ENCODE data around the gene RIN1.

Gene RIN1

GRCh38 chr11:66366844-66367477, 30.7 kb upstream of the RIN1 start:
- FAIRE-seq (no peak), DNase-seq (ENCODE audit: insufficient read length, low spot score) (no peak)
- TF ChIP-seq POLR2A (IDR thresholded peaks at IDR 0.05; ENCODE audit: low read depth, low read length), result no peak
- TF ChIP-seq TAF1 (IDR thresholded peaks at IDR 0.05; ENCODE audit: low read depth, low read length), result no peak
- no peak for TF ChIP-seq PAX5 (IDR thresholded peaks at IDR 0.05; ENCODE audit: insufficient read depth, low read length, severe bottlenecking)
- no peak for TF ChIP-seq POLR2AphosphoS5 (IDR thresholded peaks at IDR 0.05; ENCODE audit: low read depth, low read length)
- no peak for TF ChIP-seq POU2F2 (IDR thresholded peaks at IDR 0.05; ENCODE audit: low read depth, low read length)
- no peak for TF ChIP-seq SPI1 (IDR thresholded peaks at IDR 0.05; ENCODE audit: low read depth, low read length)

- no peak for DNase-seq (ENCODE audit: insufficient read length, low spot score)
- no peak for TF ChIP-seq TAF1 (IDR thresholded peaks at IDR 0.05; ENCODE audit: low read depth, low read length)
- TF ChIP-seq PAX5 (IDR thresholded peaks at IDR 0.05; ENCODE audit: insufficient read depth, low read length, severe bottlenecking), result no peak
- TF ChIP-seq SPI1 (IDR thresholded peaks at IDR 0.05; ENCODE audit: low read depth, low read length), result no peak
- no peak for TF ChIP-seq POLR2A (IDR thresholded peaks at IDR 0.05; ENCODE audit: low read depth, low read length)
- TF ChIP-seq POU2F2 (IDR thresholded peaks at IDR 0.05; ENCODE audit: low read depth, low read length), result no peak
- no peak for TF ChIP-seq POLR2AphosphoS5 (IDR thresholded peaks at IDR 0.05; ENCODE audit: low read depth, low read length)
- FAIRE-seq, result no peak
Measured at GRCh38 chr11:66365711-66366619, 29.7 kb upstream of the RIN1 start.

- DNase-seq (ENCODE audit: insufficient read length, low spot score) (no peak), FAIRE-seq (no peak)
- TF ChIP-seq SPI1 (IDR thresholded peaks at IDR 0.05; ENCODE audit: low read depth, low read length), result no peak
- TF ChIP-seq POU2F2 (IDR thresholded peaks at IDR 0.05; ENCODE audit: low read depth, low read length), result no peak
- TF ChIP-seq POLR2AphosphoS5 (IDR thresholded peaks at IDR 0.05; ENCODE audit: low read depth, low read length), result no peak
- no peak for TF ChIP-seq TAF1 (IDR thresholded peaks at IDR 0.05; ENCODE audit: low read depth, low read length)
- no peak for TF ChIP-seq PAX5 (IDR thresholded peaks at IDR 0.05; ENCODE audit: insufficient read depth, low read length, severe bottlenecking)
- TF ChIP-seq POLR2A (IDR thresholded peaks at IDR 0.05; ENCODE audit: low read depth, low read length), result no peak
Measured at GRCh38 chr11:66365166-66365565, 28.9 kb upstream of the RIN1 start.

- peak; percentile 38 for FAIRE-seq
Measured at GRCh38 chr11:66363805-66364535, 27.7 kb upstream of the RIN1 start.

GRCh38 chr11:66363187-66363601, 27.0 kb upstream of the RIN1 start:
- DNase-seq (ENCODE audit: insufficient read length, low spot score) (no peak), FAIRE-seq (no peak)
- TF ChIP-seq TAF1 (IDR thresholded peaks at IDR 0.05; ENCODE audit: low read depth, low read length) (no peak), POLR2A (IDR thresholded peaks at IDR 0.05; ENCODE audit: low read depth, low read length) (no peak), PAX5 (IDR thresholded peaks at IDR 0.05; ENCODE audit: insufficient read depth, low read length, severe bottlenecking) (no peak), POLR2AphosphoS5 (IDR thresholded peaks at IDR 0.05; ENCODE audit: low read depth, low read length) (no peak), POU2F2 (IDR thresholded peaks at IDR 0.05; ENCODE audit: low read depth, low read length) (no peak), SPI1 (IDR thresholded peaks at IDR 0.05; ENCODE audit: low read depth, low read length) (no peak)

More at GRCh38 chr11:66363805-66364535, 27.7 kb upstream of the RIN1 start:
- peak; percentile 5; the same call in 1 of the 2 replicates for TF ChIP-seq POLR2A (IDR thresholded peaks at IDR 0.05; ENCODE audit: low read depth, low read length)
- no peak for TF ChIP-seq PAX5 (IDR thresholded peaks at IDR 0.05; ENCODE audit: insufficient read depth, low read length, severe bottlenecking)
- TF ChIP-seq TAF1 (IDR thresholded peaks at IDR 0.05; ENCODE audit: low read depth, low read length), result no peak
- TF ChIP-seq SPI1 (IDR thresholded peaks at IDR 0.05; ENCODE audit: low read depth, low read length), result no peak
- TF ChIP-seq POU2F2 (IDR thresholded peaks at IDR 0.05; ENCODE audit: low read depth, low read length), result no peak
- TF ChIP-seq POLR2AphosphoS5 (IDR thresholded peaks at IDR 0.05; ENCODE audit: low read depth, low read length), result no peak
- peak; percentile 82 for DNase-seq (ENCODE audit: insufficient read length, low spot score)

- TF ChIP-seq SPI1 (IDR thresholded peaks at IDR 0.05; ENCODE audit: low read depth, low read length), result no peak
- TF ChIP-seq PAX5 (IDR thresholded peaks at IDR 0.05; ENCODE audit: insufficient read depth, low read length, severe bottlenecking), result no peak
- TF ChIP-seq TAF1 (IDR thresholded peaks at IDR 0.05; ENCODE audit: low read depth, low read length), result no peak
- TF ChIP-seq POU2F2 (IDR thresholded peaks at IDR 0.05; ENCODE audit: low read depth, low read length), result no peak
- TF ChIP-seq POLR2A (IDR thresholded peaks at IDR 0.05; ENCODE audit: low read depth, low read length), result no peak
- no peak for TF ChIP-seq POLR2AphosphoS5 (IDR thresholded peaks at IDR 0.05; ENCODE audit: low read depth, low read length)
- no peak for FAIRE-seq
- no peak for DNase-seq (ENCODE audit: insufficient read length, low spot score)
Measured at GRCh38 chr11:66362481-66363147, 26.4 kb upstream of the RIN1 start.

GRCh38 chr11:66361502-66361941, 25.3 kb upstream of the RIN1 start:
- FAIRE-seq, result no peak
- no peak for DNase-seq (ENCODE audit: insufficient read length, low spot score)
- TF ChIP-seq PAX5 (IDR thresholded peaks at IDR 0.05; ENCODE audit: insufficient read depth, low read length, severe bottlenecking) (no peak), TAF1 (IDR thresholded peaks at IDR 0.05; ENCODE audit: low read depth, low read length) (no peak), POLR2AphosphoS5 (IDR thresholded peaks at IDR 0.05; ENCODE audit: low read depth, low read length) (no peak), POU2F2 (IDR thresholded peaks at IDR 0.05; ENCODE audit: low read depth, low read length) (no peak), POLR2A (IDR thresholded peaks at IDR 0.05; ENCODE audit: low read depth, low read length) (no peak), SPI1 (IDR thresholded peaks at IDR 0.05; ENCODE audit: low read depth, low read length) (no peak)

- DNase-seq (ENCODE audit: insufficient read length, low spot score), result no peak
- TF ChIP-seq POLR2A (IDR thresholded peaks at IDR 0.05; ENCODE audit: low read depth, low read length), result no peak
- TF ChIP-seq POLR2AphosphoS5 (IDR thresholded peaks at IDR 0.05; ENCODE audit: low read depth, low read length), result no peak
- no peak for TF ChIP-seq SPI1 (IDR thresholded peaks at IDR 0.05; ENCODE audit: low read depth, low read length)
- TF ChIP-seq PAX5 (IDR thresholded peaks at IDR 0.05; ENCODE audit: insufficient read depth, low read length, severe bottlenecking), result no peak
- TF ChIP-seq TAF1 (IDR thresholded peaks at IDR 0.05; ENCODE audit: low read depth, low read length), result no peak
- no peak for TF ChIP-seq POU2F2 (IDR thresholded peaks at IDR 0.05; ENCODE audit: low read depth, low read length)
- FAIRE-seq, result no peak
Measured at GRCh38 chr11:66360406-66361073, 24.3 kb upstream of the RIN1 start.
